ENCODE measurements around the gene NCBP3. TPM values are rescaled to one million over a fixed set of nuclear protein-coding genes. Genes with fewer than 3 reads are reported as not detected.

The NCBP3 gene
- total and polyA plus RNA-seq, 9 of the 15 experiments (the other 6 are each of a cell fraction or from before 2014, with no cell fraction given) = 3.1 to 25.5 (median 20.5) TPM

DNA sequence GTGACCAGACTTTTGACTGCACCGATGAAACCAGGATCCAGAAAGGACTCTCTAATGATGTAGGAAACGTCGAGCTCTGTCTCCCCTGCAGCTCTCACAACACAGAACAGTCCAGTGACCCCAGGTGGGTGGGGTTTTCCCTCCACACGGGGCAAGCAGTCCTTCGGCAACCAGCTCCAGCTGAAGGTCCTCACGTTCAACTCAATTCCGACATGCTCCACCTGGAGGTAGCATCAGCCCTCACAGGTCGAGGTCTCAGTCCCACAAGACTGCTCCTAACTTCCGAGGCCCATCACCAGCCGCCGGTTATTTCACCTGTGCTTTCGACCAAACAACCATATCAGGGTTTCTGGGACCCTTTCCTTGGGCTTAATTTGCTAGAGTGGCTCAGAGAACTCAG lies 73.3 kb downstream of the NCBP3 start:
- no peak overlapping the region for H3K4me3 ChIP-seq
- ChIA-PET CTCF (ENCODE audit: low intra/inter-chr PET ratio) (no interaction called here), POLR2A (no interaction called here)
- H4K20me1 ChIP-seq (replicated peaks; ENCODE audit: control insufficient read depth, insufficient read depth, low read length) = no peaks in the 10 kb centered on the region
- no peaks in the 10 kb centered on the region for H3K36me3 ChIP-seq (ENCODE audit: control insufficient read depth, insufficient read depth, low read length)
- in situ Hi-C loops (cut with MboI) = no loop called here
- TF ChIP-seq, protein P1, sequence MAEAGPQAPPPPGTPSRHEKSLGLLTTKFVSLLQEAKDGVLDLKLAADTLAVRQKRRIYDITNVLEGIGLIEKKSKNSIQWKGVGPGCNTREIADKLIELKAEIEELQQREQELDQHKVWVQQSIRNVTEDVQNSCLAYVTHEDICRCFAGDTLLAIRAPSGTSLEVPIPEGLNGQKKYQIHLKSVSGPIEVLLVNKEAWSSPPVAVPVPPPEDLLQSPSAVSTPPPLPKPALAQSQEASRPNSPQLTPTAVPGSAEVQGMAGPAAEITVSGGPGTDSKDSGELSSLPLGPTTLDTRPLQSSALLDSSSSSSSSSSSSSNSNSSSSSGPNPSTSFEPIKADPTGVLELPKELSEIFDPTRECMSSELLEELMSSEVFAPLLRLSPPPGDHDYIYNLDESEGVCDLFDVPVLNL (CRISPR knock-in tag; IDR thresholded peaks at IDR 0.05; ENCODE audit: low read depth) = no peak
- TF ChIP-seq, protein P2, sequence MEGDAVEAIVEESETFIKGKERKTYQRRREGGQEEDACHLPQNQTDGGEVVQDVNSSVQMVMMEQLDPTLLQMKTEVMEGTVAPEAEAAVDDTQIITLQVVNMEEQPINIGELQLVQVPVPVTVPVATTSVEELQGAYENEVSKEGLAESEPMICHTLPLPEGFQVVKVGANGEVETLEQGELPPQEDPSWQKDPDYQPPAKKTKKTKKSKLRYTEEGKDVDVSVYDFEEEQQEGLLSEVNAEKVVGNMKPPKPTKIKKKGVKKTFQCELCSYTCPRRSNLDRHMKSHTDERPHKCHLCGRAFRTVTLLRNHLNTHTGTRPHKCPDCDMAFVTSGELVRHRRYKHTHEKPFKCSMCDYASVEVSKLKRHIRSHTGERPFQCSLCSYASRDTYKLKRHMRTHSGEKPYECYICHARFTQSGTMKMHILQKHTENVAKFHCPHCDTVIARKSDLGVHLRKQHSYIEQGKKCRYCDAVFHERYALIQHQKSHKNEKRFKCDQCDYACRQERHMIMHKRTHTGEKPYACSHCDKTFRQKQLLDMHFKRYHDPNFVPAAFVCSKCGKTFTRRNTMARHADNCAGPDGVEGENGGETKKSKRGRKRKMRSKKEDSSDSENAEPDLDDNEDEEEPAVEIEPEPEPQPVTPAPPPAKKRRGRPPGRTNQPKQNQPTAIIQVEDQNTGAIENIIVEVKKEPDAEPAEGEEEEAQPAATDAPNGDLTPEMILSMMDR (IDR thresholded peaks at IDR 0.05 in 2 of 3, conservative IDR thresholded peaks at IDR 0.05 in 1 of 3; ENCODE audit: insufficient read depth in 2 of 3, low read depth in 1 of 3, low read length in 3 of 3) = 0 out of 6 replicates have a peak, but pooled peaks of 1 of the 3 experiments have one; percentile 12
- no peak for TF ChIP-seq POLR2A (conservative IDR thresholded peaks at IDR 0.05)
- TF ChIP-seq ATF1 (CRISPR knock-in tag; IDR thresholded peaks at IDR 0.05) = no peak
- no peak for TF ChIP-seq ATF1 (tag; IDR thresholded peaks at IDR 0.05)
- no peak for TF ChIP-seq PURB (CRISPR knock-in tag; IDR thresholded peaks at IDR 0.05; ENCODE audit: low read depth)
- DNase-seq (ENCODE audit: extremely low read depth in 1 of 4, low spot score in 3 of 4) (no peak), ATAC-seq (no peak), FAIRE-seq (no peak)
- 30% methylated on average over 9 of the region's 12 CpGs for WGBS (ENCODE audit: insufficient coverage, low coverage, missing lambda C conversion rate)
- no peak overlapping the region for H3K27ac ChIP-seq (ENCODE audit: extremely low read depth, low read depth, low read length)
- H3K9me3 ChIP-seq (replicated peaks; ENCODE audit: control insufficient read depth, insufficient read depth, low read depth, low read length) = no peaks in the 10 kb centered on the region
- H3K79me2 ChIP-seq (ENCODE audit: control insufficient read depth, insufficient read depth, low read length) = no peaks in the 10 kb centered on the region
- intact Hi-C loops (cut with micrococcal nuclease) = no loop called here
- no peaks in the 10 kb centered on the region; a peak in 1 of 5 replicates for H3K4me1 ChIP-seq (replicated peaks in 1 of 2; ENCODE audit: control insufficient read depth in 2 of 2, insufficient read depth in 2 of 2, low read length in 2 of 2)
- H3K9me1 ChIP-seq (ENCODE audit: control insufficient read depth, insufficient read depth, low read length) = no peaks in the 10 kb centered on the region
- H3K4me2 ChIP-seq (ENCODE audit: insufficient read depth, low read length) = no peak overlapping the region
- BruUV-seq (replicated peaks) = no TSS peak
- no peaks in the 10 kb centered on the region for H3K27me3 ChIP-seq (ENCODE audit: control insufficient read depth in 2 of 2, insufficient read depth in 2 of 2, low read length in 2 of 2)
- no peak overlapping the region; a peak in 1 of 4 replicates for H3K9ac ChIP-seq (ENCODE audit: insufficient read depth in 1 of 2, low read depth in 2 of 2, low read length in 2 of 2)
- no peak overlapping the region for H2AFZ ChIP-seq (ENCODE audit: low read depth, low read length)
